Measurements from ENCODE around the gene AQR. TPM values are rescaled to one million over a fixed set of nuclear protein-coding genes. Genes with fewer than 3 reads are reported as not detected.

Gene AQR
- total and polyA plus RNA-seq, 2 experiments from 2014 or later, result 42.3 to 67.3 TPM

DNA sequence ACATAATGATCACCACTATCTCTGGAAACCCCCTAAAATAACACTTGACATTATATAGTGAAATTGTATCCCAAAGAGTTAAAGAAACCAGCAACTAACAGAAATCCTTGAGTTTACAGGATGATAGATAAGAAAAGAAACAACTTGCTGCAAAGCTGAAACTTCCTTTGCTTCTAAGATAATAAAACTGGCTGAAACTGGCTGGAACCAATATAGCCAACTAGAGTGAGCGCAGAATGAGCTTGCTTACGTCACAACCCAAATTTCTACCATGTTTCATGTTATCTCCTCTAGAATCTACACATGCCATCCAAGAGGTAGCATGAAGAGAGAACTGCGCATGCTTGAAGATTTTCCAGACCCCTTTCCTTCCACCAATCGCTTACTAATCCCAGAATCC, 90.4 kb downstream of the AQR start:
- no peak overlapping the region for H3K4me3 Mint-ChIP-seq
- no peaks in the 10 kb centered on the region for H3K27me3 ChIP-seq (ENCODE audit: insufficient read depth)
- H3K4me1 Mint-ChIP-seq, result no peaks in the 10 kb centered on the region
- TF ChIP-seq STAT1 (IDR thresholded peaks at IDR 0.05; ENCODE audit: unreplicated experiment) (no peak), ZNF114 (CRISPR knock-in tag; IDR thresholded peaks at IDR 0.05) (no peak), CREB1 (CRISPR knock-in tag; IDR thresholded peaks at IDR 0.05; ENCODE audit: low read depth) (no peak), POLR2AphosphoS5 (IDR thresholded peaks at IDR 0.05; ENCODE audit: low read depth) (no peak), JUNB (IDR thresholded peaks at IDR 0.05; ENCODE audit: unreplicated experiment) (no peak), NANOG (IDR thresholded peaks at IDR 0.05; ENCODE audit: borderline replicate concordance) (no peak), EZH2phosphoT487 (IDR thresholded peaks at IDR 0.05; ENCODE audit: unreplicated experiment) (no peak), ETS1 (IDR thresholded peaks at IDR 0.05) (no peak), ZNF331 (CRISPR knock-in tag; IDR thresholded peaks at IDR 0.05; ENCODE audit: low read depth) (no peak), EZH2 (IDR thresholded peaks at IDR 0.05; ENCODE audit: low read depth, unreplicated experiment) (no peak), ZNF462 (CRISPR knock-in tag; IDR thresholded peaks at IDR 0.05) (no peak)
- TF ChIP-seq, protein P1, sequence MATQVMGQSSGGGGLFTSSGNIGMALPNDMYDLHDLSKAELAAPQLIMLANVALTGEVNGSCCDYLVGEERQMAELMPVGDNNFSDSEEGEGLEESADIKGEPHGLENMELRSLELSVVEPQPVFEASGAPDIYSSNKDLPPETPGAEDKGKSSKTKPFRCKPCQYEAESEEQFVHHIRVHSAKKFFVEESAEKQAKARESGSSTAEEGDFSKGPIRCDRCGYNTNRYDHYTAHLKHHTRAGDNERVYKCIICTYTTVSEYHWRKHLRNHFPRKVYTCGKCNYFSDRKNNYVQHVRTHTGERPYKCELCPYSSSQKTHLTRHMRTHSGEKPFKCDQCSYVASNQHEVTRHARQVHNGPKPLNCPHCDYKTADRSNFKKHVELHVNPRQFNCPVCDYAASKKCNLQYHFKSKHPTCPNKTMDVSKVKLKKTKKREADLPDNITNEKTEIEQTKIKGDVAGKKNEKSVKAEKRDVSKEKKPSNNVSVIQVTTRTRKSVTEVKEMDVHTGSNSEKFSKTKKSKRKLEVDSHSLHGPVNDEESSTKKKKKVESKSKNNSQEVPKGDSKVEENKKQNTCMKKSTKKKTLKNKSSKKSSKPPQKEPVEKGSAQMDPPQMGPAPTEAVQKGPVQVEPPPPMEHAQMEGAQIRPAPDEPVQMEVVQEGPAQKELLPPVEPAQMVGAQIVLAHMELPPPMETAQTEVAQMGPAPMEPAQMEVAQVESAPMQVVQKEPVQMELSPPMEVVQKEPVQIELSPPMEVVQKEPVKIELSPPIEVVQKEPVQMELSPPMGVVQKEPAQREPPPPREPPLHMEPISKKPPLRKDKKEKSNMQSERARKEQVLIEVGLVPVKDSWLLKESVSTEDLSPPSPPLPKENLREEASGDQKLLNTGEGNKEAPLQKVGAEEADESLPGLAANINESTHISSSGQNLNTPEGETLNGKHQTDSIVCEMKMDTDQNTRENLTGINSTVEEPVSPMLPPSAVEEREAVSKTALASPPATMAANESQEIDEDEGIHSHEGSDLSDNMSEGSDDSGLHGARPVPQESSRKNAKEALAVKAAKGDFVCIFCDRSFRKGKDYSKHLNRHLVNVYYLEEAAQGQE (IDR thresholded peaks at IDR 0.05; ENCODE audit: unreplicated experiment), result no peak
- TF ChIP-seq, protein P2, sequence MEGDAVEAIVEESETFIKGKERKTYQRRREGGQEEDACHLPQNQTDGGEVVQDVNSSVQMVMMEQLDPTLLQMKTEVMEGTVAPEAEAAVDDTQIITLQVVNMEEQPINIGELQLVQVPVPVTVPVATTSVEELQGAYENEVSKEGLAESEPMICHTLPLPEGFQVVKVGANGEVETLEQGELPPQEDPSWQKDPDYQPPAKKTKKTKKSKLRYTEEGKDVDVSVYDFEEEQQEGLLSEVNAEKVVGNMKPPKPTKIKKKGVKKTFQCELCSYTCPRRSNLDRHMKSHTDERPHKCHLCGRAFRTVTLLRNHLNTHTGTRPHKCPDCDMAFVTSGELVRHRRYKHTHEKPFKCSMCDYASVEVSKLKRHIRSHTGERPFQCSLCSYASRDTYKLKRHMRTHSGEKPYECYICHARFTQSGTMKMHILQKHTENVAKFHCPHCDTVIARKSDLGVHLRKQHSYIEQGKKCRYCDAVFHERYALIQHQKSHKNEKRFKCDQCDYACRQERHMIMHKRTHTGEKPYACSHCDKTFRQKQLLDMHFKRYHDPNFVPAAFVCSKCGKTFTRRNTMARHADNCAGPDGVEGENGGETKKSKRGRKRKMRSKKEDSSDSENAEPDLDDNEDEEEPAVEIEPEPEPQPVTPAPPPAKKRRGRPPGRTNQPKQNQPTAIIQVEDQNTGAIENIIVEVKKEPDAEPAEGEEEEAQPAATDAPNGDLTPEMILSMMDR (conservative IDR thresholded peaks at IDR 0.05; ENCODE audit: low read depth in 2 of 2), result no peak
- H3K9me3 Mint-ChIP-seq, result no peaks in the 10 kb centered on the region
- H3K79me2 ChIP-seq (replicated peaks; ENCODE audit: insufficient read depth), result no peaks in the 10 kb centered on the region
- ATAC-seq, result no peak
- no peak overlapping the region for H3K4me2 ChIP-seq
- peaks cover 31% of the 10 kb centered on the region; the same call in 2 of the 3 replicates for H3K36me3 Mint-ChIP-seq (ENCODE audit: low read depth)
- H3K36me3 ChIP-seq (ENCODE audit: insufficient read depth), result peaks cover 8% of the 10 kb centered on the region; the same call in 1 of the 2 replicates
- H3K4me3 ChIP-seq, result no peak overlapping the region
- no peaks in the 10 kb centered on the region for H3K9me2 ChIP-seq (ENCODE audit: insufficient read depth)
- no peaks in the 10 kb centered on the region for H3K27me3 Mint-ChIP-seq (ENCODE audit: insufficient read depth, low read depth, poor library complexity)
- DNase-seq (ENCODE audit: low spot score), result no peak
- no peaks in the 10 kb centered on the region for H3F3A ChIP-seq (replicated peaks; ENCODE audit: low read depth)
- H2AFZ ChIP-seq, result no peak overlapping the region
- no peaks in the 10 kb centered on the region for H4K20me1 ChIP-seq (replicated peaks; ENCODE audit: insufficient read depth)
- no peak overlapping the region for H3K27ac ChIP-seq (ENCODE audit: low read depth)
- H3K4me1 ChIP-seq (ENCODE audit: insufficient read depth), result no peaks in the 10 kb centered on the region
- H3K27ac Mint-ChIP-seq, result no peak overlapping the region

Measured in GM23338 (cell line).